AG04449 (cell line): ENCODE measurements around the gene FNBP1.

Experiments used
- CTCF ChIA-PET: fragments of 350-600 bp; formaldehyde crosslinking; extraction: SDS; loops from one replicate; lab custom pipeline; 2021; ENCODE audit warnings: antibody characterized with exemption; lab: Yijun Ruan, JAX
- POLR2A ChIA-PET: fragments of 400-600, 350-600 bp; formaldehyde crosslinking; extraction: SDS; loops from one replicate; lab custom pipeline; 2020; ENCODE audit warnings: antibody characterized with exemption, inconsistent platforms; lab: Yijun Ruan, JAX
- DNase-seq: peaks from one replicate; pipeline ENCODE4 v3.0.0-alpha.2; 2010; ENCODE audit warnings: low read depth, low spot score
- H3K4me3 ChIP-seq: 2 replicates; pipeline ENCODE4 v1.5.1; 2011; ENCODE audit warnings: low read depth, mild to moderate bottlenecking, control low read depth, low read length
- TF ChIP-seq, protein P1 (sequence below): IDR thresholded peaks from one replicate; pipeline ENCODE4 v1.5.1; 2011; ENCODE audit warnings: mild to moderate bottlenecking, moderate library complexity, low read length, control low read depth, inconsistent platforms; ENCODE audit not compliant: insufficient read depth; ENCODE audit errors: missing control alignments

Gene FNBP1

DNA sequence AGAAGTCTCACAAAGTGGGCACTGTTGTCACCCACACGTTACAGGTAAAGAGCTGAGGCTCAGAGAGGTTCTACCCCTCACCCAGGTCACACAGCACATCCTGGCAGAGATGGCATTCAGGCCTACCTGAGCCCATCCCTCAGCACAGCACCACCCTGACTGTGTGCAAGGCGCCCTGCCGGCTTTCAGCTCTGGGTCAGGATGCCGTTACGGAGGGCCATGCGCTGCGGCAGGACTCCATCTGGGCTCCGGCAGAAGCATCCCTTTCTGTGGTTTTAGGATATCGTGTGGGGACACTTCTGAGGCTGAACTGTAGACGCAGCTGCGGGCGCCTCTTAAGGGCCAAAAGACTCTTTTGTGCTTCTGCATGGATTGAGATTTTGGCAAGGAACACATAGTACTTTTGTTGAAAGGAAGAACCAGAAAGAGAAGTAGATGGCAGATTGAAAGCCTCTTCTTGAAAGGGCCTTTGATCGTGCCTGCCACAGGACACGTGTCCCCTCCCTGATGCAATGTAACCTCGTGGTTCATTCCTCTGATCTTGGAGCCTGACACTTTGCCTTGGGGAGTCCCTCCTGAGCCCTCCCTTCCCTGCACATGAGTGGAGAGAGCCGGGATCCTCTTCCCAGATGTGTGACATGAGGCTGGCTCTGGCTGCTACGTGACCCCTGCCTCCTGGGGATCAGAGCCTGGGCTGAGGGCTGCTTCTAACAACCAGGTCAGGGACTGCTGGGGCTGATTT is 176.4 kb downstream of the FNBP1 start:
- CTCF ChIA-PET = interaction anchor here (1.9 kb wide), 1 partner anchor 19 kb away, joined by 6 read pairs; no protein-coding TSS in a partner anchor

DNA sequence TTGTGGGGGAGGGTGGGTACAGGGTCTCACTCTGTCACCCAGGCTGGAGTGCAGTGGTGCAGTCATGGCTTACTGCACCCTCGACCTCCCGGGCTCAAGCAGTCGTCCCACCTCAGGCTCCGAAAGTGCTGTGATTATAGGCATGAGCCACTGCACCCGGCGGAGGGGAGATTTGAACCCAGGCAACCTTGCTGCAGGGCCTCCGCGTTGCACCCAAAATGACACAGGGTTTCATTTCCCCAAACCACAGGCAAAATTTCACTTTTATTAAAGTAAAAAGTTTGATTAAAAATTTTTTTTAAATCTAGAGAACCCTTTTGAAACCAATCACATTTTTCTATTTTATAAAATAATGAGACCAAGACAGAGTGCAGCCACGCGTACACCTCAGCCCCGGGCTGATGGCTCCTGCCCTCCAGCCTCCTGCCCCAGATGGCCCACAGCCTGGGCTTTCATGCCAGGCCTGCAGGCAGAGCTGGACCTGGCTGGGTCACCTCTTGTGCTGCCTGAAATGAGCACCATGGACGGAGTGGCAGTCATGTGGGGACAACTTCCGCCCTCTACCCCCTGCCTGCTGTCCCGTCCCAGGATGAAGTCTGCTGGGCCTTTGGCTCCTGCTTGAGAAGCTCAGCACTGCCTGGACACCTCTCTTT is 177.2 kb downstream of the FNBP1 start:
- ChIA-PET POLR2A (no interaction called here), CTCF (interaction anchor here (1.9 kb wide), 1 partner anchor 20 kb away, joined by 6 read pairs; no protein-coding TSS in a partner anchor)
- DNase-seq = no peak
- H3K4me3 ChIP-seq = no peak overlapping the region
- TF ChIP-seq, protein P1, sequence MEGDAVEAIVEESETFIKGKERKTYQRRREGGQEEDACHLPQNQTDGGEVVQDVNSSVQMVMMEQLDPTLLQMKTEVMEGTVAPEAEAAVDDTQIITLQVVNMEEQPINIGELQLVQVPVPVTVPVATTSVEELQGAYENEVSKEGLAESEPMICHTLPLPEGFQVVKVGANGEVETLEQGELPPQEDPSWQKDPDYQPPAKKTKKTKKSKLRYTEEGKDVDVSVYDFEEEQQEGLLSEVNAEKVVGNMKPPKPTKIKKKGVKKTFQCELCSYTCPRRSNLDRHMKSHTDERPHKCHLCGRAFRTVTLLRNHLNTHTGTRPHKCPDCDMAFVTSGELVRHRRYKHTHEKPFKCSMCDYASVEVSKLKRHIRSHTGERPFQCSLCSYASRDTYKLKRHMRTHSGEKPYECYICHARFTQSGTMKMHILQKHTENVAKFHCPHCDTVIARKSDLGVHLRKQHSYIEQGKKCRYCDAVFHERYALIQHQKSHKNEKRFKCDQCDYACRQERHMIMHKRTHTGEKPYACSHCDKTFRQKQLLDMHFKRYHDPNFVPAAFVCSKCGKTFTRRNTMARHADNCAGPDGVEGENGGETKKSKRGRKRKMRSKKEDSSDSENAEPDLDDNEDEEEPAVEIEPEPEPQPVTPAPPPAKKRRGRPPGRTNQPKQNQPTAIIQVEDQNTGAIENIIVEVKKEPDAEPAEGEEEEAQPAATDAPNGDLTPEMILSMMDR = no peak

More for the DNA sequence above, 176.4 kb downstream of the FNBP1 start:
- POLR2A ChIA-PET = no interaction called here
- H3K4me3 ChIP-seq = no peak overlapping the region
- no peak for DNase-seq
- TF ChIP-seq, protein P1 = no peak

DNA sequence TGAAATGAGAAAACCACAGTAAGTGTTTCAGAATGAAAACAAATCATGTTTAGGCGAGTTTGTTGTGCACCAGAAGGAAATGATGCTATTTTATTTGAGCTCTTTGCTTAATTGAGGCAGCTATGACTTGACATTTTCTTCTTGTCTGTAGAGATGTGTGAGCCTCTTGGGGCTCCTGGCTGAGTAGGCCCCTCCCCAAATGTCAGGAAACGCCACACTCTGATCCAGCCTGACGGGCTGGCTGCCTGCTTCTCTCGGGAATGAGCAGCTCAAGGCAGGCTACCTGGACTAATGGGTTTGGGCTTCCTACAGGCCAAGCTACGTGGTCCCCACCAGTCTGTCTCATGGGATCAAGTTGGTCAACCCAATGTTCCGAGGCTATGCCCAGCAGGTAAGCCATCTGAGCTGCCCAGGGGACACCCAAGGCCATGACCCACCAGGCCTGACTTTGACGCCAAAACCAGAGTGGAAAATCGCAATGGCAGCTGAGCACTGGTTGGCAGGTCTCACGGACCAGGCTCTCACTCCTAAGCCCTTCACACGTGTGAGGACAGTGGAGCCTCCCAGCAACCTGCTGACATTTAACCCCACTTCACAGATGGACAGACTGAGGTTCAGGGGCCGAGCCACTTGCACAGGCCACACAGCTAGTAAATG is 177.9 kb downstream of the FNBP1 start:
- TF ChIP-seq, protein P1 = no peak
- CTCF ChIA-PET = interaction anchor here (1.9 kb wide), 1 partner anchor 20 kb away, joined by 6 read pairs; no protein-coding TSS in a partner anchor
- DNase-seq = no peak
- POLR2A ChIA-PET = no interaction called here
- H3K4me3 ChIP-seq = no peak overlapping the region

DNA sequence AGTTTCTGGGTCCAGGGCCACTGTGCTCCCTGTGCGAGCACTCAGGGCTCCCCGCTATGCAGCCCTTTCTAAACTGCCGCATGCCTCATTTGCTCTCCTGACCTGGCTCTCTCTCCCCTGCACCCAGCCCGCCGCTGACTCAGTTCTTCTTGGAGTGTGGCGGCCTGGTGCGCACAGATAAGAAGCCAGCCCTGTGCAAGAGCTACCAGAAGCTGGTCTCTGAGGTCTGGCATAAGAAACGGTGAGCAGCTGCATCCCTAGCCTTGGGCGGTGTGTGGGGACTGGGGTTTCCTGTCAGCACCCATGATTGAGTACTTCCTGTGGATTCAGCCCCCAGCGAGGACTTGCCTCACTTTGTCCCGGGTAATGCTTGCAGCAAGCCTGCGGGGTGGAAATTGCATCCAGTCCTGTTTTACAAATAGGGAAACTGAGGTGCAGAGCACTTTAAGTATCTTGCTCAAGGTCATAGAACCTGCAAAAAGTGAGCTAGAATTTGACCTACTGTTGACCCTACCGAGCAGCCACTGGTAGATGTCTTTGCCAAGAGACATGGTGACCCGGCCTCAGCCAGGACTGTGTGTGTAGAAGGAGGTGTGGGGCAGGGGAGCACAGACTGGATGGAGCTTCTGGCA is 179.8 kb downstream of the FNBP1 start:
- TF ChIP-seq, protein P1 = no peak
- ChIA-PET CTCF (interaction anchor here (1.2 kb wide), 1 partner anchor 22 kb away, joined by 6 read pairs; no protein-coding TSS in a partner anchor), POLR2A (no interaction called here)
- no peak for DNase-seq
- H3K4me3 ChIP-seq = no peak overlapping the region

DNA sequence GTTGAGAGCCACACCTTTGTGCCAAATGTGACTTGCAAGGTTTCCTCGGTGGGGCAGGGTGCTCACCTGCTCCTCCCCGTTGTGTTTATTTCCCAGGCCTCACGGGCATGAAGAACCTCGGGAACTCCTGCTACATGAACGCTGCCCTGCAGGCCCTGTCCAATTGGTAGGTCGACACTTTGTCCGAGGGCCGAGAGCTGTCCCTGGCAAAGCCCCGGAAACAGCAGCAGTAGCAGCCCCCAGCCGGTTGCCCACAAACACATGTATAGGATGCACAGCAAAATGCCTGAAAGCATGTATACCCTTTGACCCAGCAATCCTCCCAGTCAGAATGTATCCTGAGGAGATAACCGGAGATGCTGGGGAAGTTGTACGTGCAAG is 181.6 kb downstream of the FNBP1 start:
- TF ChIP-seq, protein P1 = no peak
- ChIA-PET CTCF (interaction anchor here (1.0 kb wide), 1 partner anchor 381 kb away, joined by 3 read pairs; no protein-coding TSS in a partner anchor), POLR2A (no interaction called here)
- no peak overlapping the region for H3K4me3 ChIP-seq
- DNase-seq = no peak
